Measurements from ENCODE around the gene PAPOLG. TPM values are rescaled to one million over a fixed set of nuclear protein-coding genes. Genes with fewer than 3 reads are reported as not detected.

Gene PAPOLG
- total RNA-seq, 1 donor from 2014 or later = 9.7 TPM

GRCh38 chr2:60843006-60843405, 86.9 kb downstream of the PAPOLG start:
- intact Hi-C loops (cut with DNase I) = no loop called here
- no peak for DNase-seq (ENCODE audit: low spot score)

GRCh38 chr2:60844105-60844504, 88.0 kb downstream of the PAPOLG start:
- DNase-seq (ENCODE audit: low spot score) = no peak
- intact Hi-C loops (cut with DNase I) = no loop called here

GRCh38 chr2:60847854-60848253, 91.8 kb downstream of the PAPOLG start:
- intact Hi-C loops (cut with DNase I) = no loop called here

More at GRCh38 chr2:60847854-60848253, 91.8 kb downstream of the PAPOLG start:
- DNase-seq (ENCODE audit: low spot score) = no peak

Other genes with a start within 250 kb of the PAPOLG start
- 16.9 TPM for gene BCL11A, start 202.6 kb upstream of the PAPOLG start, total RNA-seq
- gene REL, start 125.3 kb downstream of the PAPOLG start, total RNA-seq = 5.7 TPM